HEK293 (cell line): Measurements from ENCODE around the gene CDK11B.
A peak's percentile ranks its signal among the peaks of the same experiment; 100 is the strongest.
"Not testable (repeated sequence)": the region's sequence is repeated elsewhere in the genome, so short reads cannot be mapped to it uniquely, and the experiment has no call there.

Source experiments
- CTCF ChIA-PET: fragments of 350-600 bp; formaldehyde crosslinking; extraction: SDS; loops from one replicate; lab custom pipeline; 2021; ENCODE audit warnings: antibody characterized with exemption; lab: Yijun Ruan, JAX
- POLR2A ChIA-PET: fragments of 300-600 bp; formaldehyde crosslinking; extraction: SDS; loops from one replicate; lab custom pipeline; 2020; ENCODE audit warnings: antibody characterized with exemption, inconsistent platforms; lab: Yijun Ruan, JAX
- H3K27ac ChIP-seq: fragments of 200-500 bp; sonication (Bioruptor generic); 2 replicates; pipeline ENCODE4 v1.5.1; 2014; ENCODE audit warnings: low read depth, low read length, control low read depth, inconsistent platforms; ENCODE audit errors: extremely low read depth
- H3K36me3 ChIP-seq, 2 experiments: fragments of 200-500 bp in 1 of 2; sonication (Bioruptor generic) in 1 of 2; 1 replicate in 1 of 2; 2 replicates in 1 of 2; pipeline ENCODE4 v1.5.1; 2014 to 2017; ENCODE audit warnings: inconsistent platforms in 2 of 2, low read length in 2 of 2; ENCODE audit not compliant: control insufficient read depth in 2 of 2, insufficient read depth in 1 of 2
- H3K4me1 ChIP-seq: fragments of 200-500 bp; sonication (Bioruptor generic); 2 replicates; pipeline ENCODE4 v1.5.1; 2014; ENCODE audit warnings: mild to moderate bottlenecking, low read length, inconsistent platforms; ENCODE audit not compliant: control insufficient read depth, insufficient read depth
- H3K4me3 ChIP-seq: 2 replicates; pipeline ENCODE4 v1.5.1; 2011; ENCODE audit warnings: low read depth, mild to moderate bottlenecking, control low read depth, low read length, moderate library complexity
- H3K9me3 ChIP-seq: fragments of 200-500 bp; sonication (Bioruptor generic); 2 replicates; pipeline ENCODE4 v1.5.1; 2014; ENCODE audit warnings: low read depth, low read length, inconsistent platforms; ENCODE audit not compliant: control insufficient read depth, insufficient read depth
- RBAK ChIP-seq: fragments of 450-650 bp; formaldehyde crosslinking; IDR thresholded peaks from 2 replicates; pipeline ENCODE4 v1.5.1; 2016; ENCODE audit warnings: missing biosample characterization, missing genetic modification characterization
- SALL2 ChIP-seq: fragments of 450-650 bp; formaldehyde crosslinking; IDR thresholded peaks from 2 replicates; pipeline ENCODE4 v1.5.0; 2017; ENCODE audit warnings: missing biosample characterization, mild to moderate bottlenecking, missing genetic modification characterization, borderline replicate concordance
- TSHZ1 ChIP-seq: fragments of 450-650 bp; formaldehyde crosslinking; IDR thresholded peaks from 2 replicates; pipeline ENCODE4 v1.5.1; 2016; ENCODE audit warnings: missing biosample characterization, missing genetic modification characterization, borderline replicate concordance
- ZBTB10 ChIP-seq: fragments of 450-650 bp; formaldehyde crosslinking; IDR thresholded peaks from 2 replicates; pipeline ENCODE4 v1.5.1; 2016; ENCODE audit warnings: missing biosample characterization, missing genetic modification characterization
- ZBTB49 ChIP-seq: fragments of 450-650 bp; formaldehyde crosslinking; IDR thresholded peaks from 2 replicates; pipeline ENCODE4 v1.5.1; 2016; ENCODE audit warnings: missing biosample characterization, missing genetic modification characterization, low read depth
- ZIC2 ChIP-seq: fragments of 450-650 bp; formaldehyde crosslinking; IDR thresholded peaks from 2 replicates; pipeline ENCODE4 v1.5.1; 2016; ENCODE audit warnings: missing biosample characterization, missing genetic modification characterization
- ZNF112 ChIP-seq: fragments of 450-650 bp; formaldehyde crosslinking; IDR thresholded peaks from 2 replicates; pipeline ENCODE4 v1.5.0; 2017; ENCODE audit warnings: missing biosample characterization, missing genetic modification characterization
- ZNF18 ChIP-seq: fragments of 450-650 bp; formaldehyde crosslinking; IDR thresholded peaks from 2 replicates; pipeline ENCODE4 v1.5.1; 2016; ENCODE audit warnings: missing biosample characterization, missing genetic modification characterization
- ZNF302 ChIP-seq: fragments of 450-650 bp; formaldehyde crosslinking; IDR thresholded peaks from 2 replicates; pipeline ENCODE4 v1.5.1; 2016; ENCODE audit warnings: missing biosample characterization, missing genetic modification characterization, low read depth
- ZNF341 ChIP-seq: fragments of 450-650 bp; formaldehyde crosslinking; IDR thresholded peaks from 2 replicates; pipeline ENCODE4; 2016; ENCODE audit warnings: low read depth, missing biosample characterization, missing genetic modification characterization
- ZNF530 ChIP-seq: fragments of 450-650 bp; formaldehyde crosslinking; IDR thresholded peaks from 2 replicates; pipeline ENCODE4 v1.5.1; 2016; ENCODE audit warnings: low read depth, missing biosample characterization, missing genetic modification characterization
- ZNF555 ChIP-seq: fragments of 450-650 bp; formaldehyde crosslinking; conservative IDR thresholded peaks from 2 replicates; pipeline ENCODE4 v1.5.1; 2017; ENCODE audit warnings: missing biosample characterization, mild to moderate bottlenecking, missing genetic modification characterization, inconsistent platforms
- ZNF600 ChIP-seq: fragments of 450-650 bp; formaldehyde crosslinking; IDR thresholded peaks from 2 replicates; pipeline ENCODE4 v1.5.1; 2016; ENCODE audit warnings: missing biosample characterization, missing genetic modification characterization
- ZNF692 ChIP-seq: fragments of 450-650 bp; formaldehyde crosslinking; IDR thresholded peaks from 2 replicates; pipeline ENCODE4 v1.5.1; 2016; ENCODE audit warnings: missing biosample characterization, missing genetic modification characterization
- ZNF76 ChIP-seq: fragments of 450-650 bp; formaldehyde crosslinking; IDR thresholded peaks from 2 replicates; pipeline ENCODE4; 2016; ENCODE audit warnings: low read depth, missing biosample characterization, missing genetic modification characterization, borderline replicate concordance

The CDK11B gene

GRCh38 chr1:1678581-1679380, 20.0 kb upstream of the CDK11B start:
- Histone ChIP-seq H3K36me3 (peaks cover 0 to 11% of the 10 kb centered on the region in 2 experiments; a peak in 2 of 3 replicates), H3K27ac (peak overlapping the region; percentile 31; the same call in 1 of the 2 replicates), H3K4me3 (no peak overlapping the region)
- ChIA-PET POLR2A (no interaction called here), CTCF (no interaction called here)
- TF ChIP-seq ZNF341 (tag by site-specific recombination) (no peak), ZIC2 (tag by site-specific recombination) (peak; percentile 66)
- TF ChIP-seq, all 188 proteins: peak for 1
- Histone ChIP-seq H3K9me3 (no peaks in the 10 kb centered on the region), H3K4me1 (no peaks in the 10 kb centered on the region)

- CTCF ChIA-PET, result no interaction called here
- TF ChIP-seq RBAK (no peak), TSHZ1 (no peak), SALL2 (no peak), ZNF692 (no peak), ZBTB10 (no peak), ZBTB49 (tag by site-specific recombination) (no peak), ZNF555 (tag by site-specific recombination) (no peak), ZNF530 (tag by site-specific recombination) (no peak), ZNF76 (tag by site-specific recombination) (no peak), ZNF18 (tag by site-specific recombination) (no peak), ZNF302 (tag by site-specific recombination) (no peak), ZNF600 (no peak), ZNF112 (tag by site-specific recombination) (no peak)
Observed at GRCh38 chr1:1677718-1678580, 19.1 kb upstream of the CDK11B start.

GRCh38 chr1:1676087-1676486, 17.3 kb upstream of the CDK11B start:
- H3K27ac ChIP-seq, POLR2A ChIA-PET, H3K9me3 ChIP-seq, H3K4me1 ChIP-seq, H3K4me3 ChIP-seq, CTCF ChIA-PET: not testable (repeated sequence)
- H3K36me3 ChIP-seq, result peaks cover 0 to 28% of the 10 kb centered on the region in 2 experiments; a peak in 2 of 3 replicates

More at GRCh38 chr1:1677718-1678580, 19.1 kb upstream of the CDK11B start:
- peaks cover 0 to 11% of the 10 kb centered on the region in 2 experiments; a peak in 2 of 3 replicates for H3K36me3 ChIP-seq
- no peaks in the 10 kb centered on the region for H3K9me3 ChIP-seq
- no peaks in the 10 kb centered on the region for H3K4me1 ChIP-seq
- POLR2A ChIA-PET, result no interaction called here
- no peak overlapping the region for H3K4me3 ChIP-seq
- no peak overlapping the region for H3K27ac ChIP-seq
